Activated gamma-delta T cell treated with anti-CD3 and anti-CD28 coated beads, Interleukin-2, amount 50 U/mL, for 16 hours (primary cell): Measurements from ENCODE around the gene TEK.

Source experiments
- DNase-seq: peaks from one replicate; pipeline ENCODE4 v3.0.0-alpha.2; 2020; ENCODE audit warnings: low read depth

TEK gene

GRCh38 chr9:27179245-27179865, 70.3 kb downstream of the TEK start:
- no peak for DNase-seq

DNA sequence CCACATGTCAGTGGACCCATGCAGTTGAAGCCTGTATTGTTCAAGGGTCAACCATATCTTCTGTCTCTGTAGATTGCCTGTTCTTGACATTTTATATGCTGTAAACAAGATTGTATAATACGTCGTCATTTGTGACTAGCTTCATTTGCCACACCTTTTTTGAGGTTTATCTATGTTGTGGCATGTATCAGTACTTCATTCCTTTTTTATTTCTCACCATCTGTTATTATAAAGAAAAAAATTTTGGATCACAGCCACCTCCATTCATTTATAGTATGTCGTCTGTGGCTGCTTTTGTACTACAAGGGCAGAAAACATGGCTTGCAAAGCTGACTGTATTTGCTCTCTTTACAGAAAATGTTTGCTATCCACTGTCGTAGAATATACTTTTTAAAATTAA, 72.4 kb downstream of the TEK start:
- no peak for DNase-seq

GRCh38 chr9:27182421-27182820, 73.4 kb downstream of the TEK start:
- no peak for DNase-seq

DNA sequence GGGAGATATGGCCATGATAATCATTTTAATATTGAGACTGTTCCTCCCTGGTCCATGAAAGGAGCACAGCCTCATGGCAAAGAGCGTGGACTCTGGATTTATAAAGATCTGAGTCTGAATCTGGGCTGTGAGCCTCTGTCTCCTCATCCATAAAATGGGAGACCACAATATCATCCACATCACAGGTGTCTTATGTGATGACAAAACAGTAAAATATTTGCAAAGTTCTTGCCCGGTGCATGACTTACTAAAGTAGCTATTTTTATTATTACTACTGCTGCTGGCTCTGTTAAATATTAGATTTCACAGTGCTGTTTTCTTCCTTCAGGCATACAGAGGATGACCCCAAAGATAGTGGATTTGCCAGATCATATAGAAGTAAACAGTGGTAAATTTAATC, 74.1 kb downstream of the TEK start:
- no peak for DNase-seq

DNA sequence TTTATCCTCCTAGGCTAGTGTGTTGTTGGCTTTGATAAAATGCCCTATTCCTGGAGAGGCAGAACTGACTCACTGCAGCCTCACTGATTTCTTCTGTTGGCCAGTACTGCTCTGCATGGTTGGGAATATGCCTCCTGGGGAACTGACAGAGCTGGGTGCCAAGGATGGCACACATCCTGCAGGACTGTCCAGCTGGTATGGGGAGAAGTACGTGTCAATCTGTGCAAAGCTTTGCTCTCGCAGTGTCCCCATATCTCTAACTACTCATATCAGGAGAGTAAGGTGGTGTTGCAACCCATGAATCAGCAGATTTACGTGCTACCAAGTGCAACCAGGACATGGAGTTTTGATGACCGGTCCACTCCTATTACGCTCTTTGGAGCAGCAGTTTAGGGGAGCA, 74.7 kb downstream of the TEK start:
- no peak for DNase-seq

DNA sequence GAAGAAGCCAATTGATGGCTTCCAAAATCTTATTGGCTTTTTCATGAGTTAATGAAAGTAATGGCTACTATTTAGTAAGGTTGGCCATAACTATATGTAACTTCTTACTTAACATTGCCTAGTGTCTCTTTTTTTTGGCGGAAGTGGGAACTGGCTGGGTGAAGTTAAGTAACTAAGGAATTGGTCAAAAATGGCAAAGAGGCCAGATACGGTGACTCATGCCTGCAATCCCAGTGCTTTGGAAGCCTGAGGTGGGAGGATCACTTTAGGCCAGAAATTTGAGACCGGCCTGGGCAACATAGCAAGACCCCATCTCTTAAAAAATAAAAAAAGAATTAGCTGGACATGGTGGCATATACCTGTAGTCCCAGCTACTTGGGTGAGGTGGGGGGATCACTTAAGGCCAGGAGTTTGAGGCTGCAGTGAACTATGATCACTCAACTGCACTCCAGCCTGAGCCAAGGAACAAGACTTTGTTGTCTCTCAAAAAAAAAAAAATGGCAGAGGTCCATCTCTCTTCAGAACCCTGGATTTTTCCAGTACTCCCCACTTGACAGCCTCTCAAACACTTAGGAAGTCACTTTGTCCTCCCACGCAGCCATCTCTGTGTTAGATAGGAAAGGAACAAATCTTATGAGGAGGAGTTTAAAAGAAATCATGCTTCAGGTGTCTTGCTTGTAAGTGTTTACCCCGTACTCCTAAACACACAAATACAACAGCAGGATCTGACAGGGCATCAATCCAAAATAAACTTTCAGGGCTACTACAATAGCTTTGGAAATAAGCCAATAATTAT, 75.7 kb downstream of the TEK start:
- no peak for DNase-seq

DNA sequence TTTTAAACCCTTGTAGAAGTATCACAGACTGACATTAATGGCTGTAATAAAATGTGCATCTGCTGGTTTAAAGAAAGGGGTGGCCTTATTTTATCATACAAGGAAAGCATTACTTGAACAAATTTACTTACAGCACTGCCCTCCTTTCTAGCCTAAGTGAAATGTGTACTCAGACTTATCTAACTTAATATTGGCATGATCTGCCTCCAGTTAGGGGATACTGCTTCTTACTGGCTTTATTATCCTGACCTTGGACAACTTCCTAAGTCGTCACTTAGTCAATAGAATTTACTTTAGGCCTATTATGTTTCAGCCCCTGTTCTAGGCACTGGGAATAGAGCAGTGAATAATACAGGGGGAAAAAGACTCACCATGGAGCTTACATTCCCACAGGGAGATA, 79.4 kb downstream of the TEK start:
- no peak for DNase-seq

DNA sequence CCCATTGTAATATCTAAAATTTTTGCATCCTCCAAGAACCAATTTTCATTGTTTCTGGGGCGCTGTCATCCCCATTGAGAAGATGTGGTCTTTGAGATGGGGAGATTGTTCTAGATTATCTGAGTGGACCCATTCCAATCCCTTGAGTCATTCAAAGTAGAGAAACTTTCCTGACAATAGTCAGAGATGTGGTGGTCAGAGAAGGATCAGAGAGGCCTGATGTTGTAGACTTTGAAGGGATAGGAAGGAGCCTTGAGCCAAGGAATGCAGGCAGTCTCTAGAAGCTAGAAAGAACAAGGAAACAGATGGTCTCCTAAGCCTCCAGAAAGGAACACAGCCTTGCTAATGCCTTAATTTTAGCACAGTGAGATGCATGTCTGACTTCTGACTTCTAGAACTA, 80.4 kb downstream of the TEK start:
- no peak for DNase-seq

GRCh38 chr9:27192291-27192960, 83.4 kb downstream of the TEK start:
- no peak for DNase-seq

GRCh38 chr9:27193886-27194285, 84.9 kb downstream of the TEK start:
- no peak for DNase-seq

GRCh38 chr9:27194401-27195091, 85.5 kb downstream of the TEK start:
- no peak for DNase-seq

DNA sequence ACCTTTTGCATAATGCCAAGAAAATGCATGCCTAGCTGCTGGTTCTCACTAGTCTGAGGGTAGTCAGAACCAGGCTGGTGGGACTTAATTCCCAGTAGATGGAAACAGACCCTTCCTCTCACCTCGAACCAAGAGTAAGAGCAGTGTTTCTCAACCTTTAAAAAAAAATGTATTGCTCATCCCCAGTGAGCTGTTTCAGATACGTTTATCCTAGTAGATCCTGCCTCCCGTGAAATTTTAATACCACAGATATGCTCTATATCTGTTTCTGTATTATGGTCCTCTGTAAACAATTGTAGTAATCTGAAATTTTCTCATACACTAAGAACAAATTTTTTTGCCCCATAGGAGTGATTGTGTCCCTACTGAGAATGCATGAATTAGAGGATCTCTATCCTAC, 86.2 kb downstream of the TEK start:
- DNase-seq: no peak

DNA sequence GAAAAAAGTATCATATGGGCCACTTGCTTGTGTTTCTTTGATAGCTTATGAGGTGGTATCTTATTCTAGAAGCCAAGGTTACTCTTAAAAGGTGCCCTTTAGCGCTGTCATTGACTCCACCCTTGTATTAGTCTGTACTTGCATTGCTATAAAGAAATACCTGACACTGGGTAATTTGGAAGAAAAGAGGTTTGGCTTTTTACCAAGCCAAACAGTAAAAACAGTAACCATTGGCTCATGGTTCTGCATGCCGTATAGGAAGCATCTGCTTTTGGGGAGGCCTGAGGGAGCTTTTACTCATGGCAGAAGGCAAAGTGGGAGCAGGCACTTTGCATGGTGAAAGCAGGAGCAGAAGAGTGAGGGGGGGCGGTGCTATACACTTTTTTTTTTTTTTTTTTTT, 87.4 kb downstream of the TEK start:
- no peak for DNase-seq

DNA sequence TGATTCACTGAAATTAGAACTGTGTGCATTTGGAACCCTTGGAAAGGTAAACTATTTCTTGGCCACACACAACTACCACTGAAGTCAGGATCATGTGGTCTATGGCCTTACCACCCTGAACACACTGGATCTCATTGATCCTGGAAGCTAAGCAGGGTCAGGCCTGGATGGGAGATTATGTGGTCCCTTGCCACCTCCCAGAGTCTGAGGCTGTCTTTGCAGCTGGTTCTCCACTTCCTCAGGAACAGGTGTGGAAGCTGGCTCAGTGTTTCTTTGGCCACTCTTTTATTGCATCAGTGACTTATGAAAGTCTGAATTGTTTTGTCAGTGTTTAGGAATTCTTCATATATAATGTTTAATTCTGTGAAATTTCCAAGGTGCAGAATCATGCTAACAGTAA, 89.2 kb downstream of the TEK start:
- DNase-seq: no peak

GRCh38 chr9:27202056-27202455, 93.0 kb downstream of the TEK start:
- DNase-seq: no peak

- no peak for DNase-seq
Observed at GRCh38 chr9:27203783-27204182, 94.8 kb downstream of the TEK start.

GRCh38 chr9:27204578-27204977, 95.6 kb downstream of the TEK start:
- DNase-seq: no peak

- no peak for DNase-seq
Observed at GRCh38 chr9:27205198-27205597, 96.2 kb downstream of the TEK start.

GRCh38 chr9:27206041-27206440, 97.0 kb downstream of the TEK start:
- DNase-seq: no peak

GRCh38 chr9:27209034-27209433, 100.0 kb downstream of the TEK start:
- no peak for DNase-seq

GRCh38 chr9:27210588-27210987, 101.6 kb downstream of the TEK start:
- no peak for DNase-seq

DNA sequence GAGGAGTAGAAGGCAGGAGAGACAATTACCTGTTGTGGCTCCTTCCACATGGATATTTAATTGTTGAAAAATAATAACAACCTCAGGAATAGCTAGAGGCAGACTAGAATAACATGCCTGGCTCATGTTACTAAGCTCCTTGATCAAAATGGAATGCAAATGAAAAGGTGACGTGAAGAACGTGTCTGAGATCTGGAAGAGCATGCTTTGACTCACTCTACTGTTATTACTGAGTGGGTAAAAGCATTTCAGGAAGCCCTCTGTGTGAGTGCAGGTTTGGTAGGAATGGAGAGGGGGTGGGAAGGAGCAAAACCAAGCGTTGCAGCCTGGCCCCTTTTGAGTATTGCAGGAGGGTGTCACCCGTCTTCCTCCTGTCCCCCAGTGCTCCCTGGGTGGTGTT, 103.2 kb downstream of the TEK start:
- DNase-seq: no peak

GRCh38 chr9:27212621-27213020, 103.6 kb downstream of the TEK start:
- no peak for DNase-seq
